NK-92 (cell line): ENCODE measurements around the gene ADSL.

Source experiments
- DNase-seq: peaks from one replicate; lab custom pipeline; 2025; ENCODE audit not compliant: unreplicated experiment; lab: John Stamatoyannopoulos, UW

Gene ADSL

DNA sequence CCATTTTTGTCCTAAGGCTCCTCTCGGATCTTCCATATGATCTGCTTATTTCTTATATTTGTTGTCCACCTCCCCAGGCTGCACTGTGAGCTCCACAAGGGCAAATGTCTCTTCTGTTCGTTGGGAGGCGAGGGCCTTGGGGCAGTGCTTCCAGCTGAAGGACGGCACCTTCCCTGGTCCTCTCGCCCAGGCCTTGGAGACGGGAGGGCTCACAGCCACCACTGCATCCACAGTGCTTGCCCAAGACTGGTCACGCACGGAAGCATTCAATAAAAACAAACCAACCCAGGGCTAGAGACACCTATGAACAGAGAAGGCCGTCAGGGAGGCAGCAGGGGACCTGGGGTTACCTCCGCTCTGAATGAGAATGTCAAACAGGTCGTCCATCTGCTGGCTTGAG, 70.3 kb downstream of the ADSL start:
- no peak for DNase-seq

DNA sequence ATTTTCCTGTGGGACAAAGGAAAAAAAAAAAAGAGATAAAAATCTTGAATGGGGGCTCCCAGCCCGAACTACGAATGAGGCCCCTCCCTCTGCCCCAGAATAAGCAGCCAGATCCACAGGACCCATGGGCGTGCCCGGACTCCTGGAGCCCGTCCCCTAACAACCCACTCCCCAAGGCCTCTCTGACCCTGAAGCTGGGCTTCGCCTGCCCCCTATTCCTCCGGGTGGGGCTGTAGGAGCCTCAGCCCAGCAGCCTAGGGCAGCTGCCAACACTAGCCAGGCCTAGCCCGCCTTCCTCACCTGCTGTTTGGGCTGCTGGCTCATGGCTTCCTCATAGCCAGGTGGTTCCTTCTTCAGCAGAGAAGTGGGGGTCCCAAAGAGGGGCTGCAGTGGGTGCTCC, 70.7 kb downstream of the ADSL start:
- no peak for DNase-seq

DNA sequence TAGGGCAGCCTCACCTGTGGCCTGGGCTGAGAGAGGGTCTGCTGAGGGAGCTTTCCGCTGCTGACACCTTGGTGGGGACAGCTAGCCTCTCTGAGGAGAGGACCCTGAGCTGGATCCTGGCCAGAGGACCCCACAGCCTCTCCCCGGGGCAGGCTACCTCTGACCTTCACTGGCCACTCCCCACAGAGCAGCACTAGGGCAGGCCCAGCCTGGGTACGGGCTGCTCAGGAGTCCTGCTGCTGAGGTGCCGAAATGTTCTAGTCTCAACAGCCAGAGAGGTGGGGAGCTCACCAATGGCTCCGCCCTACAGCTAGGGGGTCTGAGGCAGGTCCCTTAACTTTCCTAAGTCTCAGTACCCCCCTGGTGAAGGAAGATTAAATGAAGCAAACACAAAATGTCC, 71.6 kb downstream of the ADSL start:
- DNase-seq, result no peak

DNA sequence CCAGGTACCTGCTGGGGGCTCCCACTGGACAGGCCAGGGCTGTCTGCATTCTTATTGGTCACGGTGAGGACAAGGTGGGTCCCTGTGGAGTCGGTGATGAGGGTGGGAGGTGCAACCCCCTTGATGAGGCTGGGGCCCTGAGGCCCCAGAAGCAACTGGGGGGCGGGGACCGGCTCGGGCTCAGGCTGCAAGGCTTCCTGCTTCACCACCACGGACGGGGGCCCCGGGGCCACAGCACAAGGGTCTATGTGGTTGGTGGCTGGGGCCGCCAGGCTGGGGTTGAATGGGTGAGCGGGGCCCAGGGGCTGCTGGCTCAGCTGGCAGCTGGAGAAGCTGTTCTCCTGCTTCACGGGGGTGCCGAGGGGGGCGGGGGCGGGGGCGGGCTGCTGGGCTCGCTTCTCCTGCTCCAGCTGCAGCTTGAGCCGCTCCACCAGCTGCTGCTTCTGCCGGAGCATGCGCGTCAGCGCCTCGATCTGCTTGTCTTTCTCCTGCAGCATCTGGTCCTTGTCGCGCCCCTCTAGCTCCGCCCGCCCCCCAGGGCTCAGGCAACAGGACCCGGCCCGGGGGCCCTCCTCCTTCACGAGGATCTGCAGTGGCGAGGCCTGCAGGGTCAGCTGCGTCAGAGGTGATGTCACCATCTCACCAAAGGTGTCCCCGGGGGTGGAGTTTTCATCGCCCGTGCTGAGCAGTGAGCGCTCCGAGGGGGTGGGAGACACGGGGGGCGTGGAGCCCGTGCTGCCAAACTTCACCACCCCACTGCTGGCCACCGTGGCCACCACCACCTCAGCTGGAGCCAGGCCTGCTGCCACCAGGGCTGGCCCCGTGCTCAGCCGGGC, 72.3 kb downstream of the ADSL start:
- no peak for DNase-seq

DNA sequence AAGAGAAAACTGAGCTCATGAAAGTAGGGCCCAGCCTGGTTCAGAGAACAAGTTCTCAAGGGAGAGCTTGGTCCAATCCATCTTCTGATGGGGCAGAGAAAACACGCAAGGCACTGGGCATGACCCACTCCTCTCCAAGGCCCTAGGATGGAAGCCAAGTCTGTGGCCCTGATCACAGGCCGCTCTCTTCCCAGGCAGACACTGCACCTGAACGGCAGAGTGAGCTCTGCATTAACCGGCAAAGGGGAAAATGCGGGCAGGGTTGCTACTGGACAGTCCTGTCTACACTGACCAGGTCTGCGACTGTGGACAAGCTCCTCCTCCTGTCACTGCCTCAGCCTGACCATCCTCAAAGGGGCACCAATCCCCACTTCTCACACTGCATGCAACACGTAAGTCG, 73.4 kb downstream of the ADSL start:
- DNase-seq, result no peak

DNA sequence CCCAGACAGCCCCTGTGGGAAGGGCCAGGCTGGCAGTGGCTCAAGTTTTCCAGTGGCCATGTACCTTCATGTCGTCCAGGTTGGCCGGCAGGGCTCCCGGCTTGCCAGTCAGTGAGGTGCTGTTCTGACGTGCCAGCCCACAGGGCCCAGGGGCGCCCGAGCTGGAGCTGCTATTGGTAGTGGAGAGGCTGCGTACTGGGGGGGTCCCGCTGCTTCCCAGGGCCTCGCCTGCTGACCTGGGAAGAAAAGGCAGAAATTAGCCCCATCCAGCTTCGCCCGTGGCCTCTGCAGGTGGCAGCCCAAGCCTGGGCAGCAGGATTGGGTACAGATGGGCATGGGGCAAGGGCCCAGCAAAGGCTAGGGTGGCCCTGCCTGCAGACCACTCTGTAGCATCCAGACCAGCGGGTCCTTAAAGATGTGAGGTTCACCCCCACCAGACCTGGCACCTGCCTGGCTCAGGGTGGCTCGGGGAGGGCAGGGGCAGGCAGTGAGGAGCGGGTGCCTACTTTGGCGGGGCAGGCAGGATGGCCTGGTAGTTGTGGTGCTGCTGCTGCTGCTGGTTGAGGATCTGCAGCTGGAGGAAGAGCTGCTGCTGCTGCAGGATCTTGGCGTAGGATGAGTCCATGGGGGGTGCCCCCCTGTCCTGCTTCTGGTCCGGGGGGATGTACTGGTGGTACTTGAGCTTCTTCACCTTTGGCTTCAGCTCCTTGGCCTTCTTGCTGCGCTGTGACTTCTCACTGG, 74.2 kb downstream of the ADSL start:
- DNase-seq, result no peak

DNA sequence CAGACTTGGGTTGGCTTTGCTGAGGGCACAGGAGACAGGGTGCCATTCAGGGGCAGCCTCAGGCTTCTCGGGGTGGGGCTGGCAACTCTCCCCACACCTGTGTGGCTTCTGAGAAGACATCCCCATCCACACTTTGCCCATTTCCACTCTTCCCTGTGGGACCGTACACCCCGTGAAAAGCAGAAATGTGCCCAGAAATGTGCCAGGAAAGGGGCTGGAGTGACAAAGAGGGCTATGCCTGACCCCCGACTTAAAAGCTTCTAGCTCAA, 74.7 kb downstream of the ADSL start:
- no peak for DNase-seq

DNA sequence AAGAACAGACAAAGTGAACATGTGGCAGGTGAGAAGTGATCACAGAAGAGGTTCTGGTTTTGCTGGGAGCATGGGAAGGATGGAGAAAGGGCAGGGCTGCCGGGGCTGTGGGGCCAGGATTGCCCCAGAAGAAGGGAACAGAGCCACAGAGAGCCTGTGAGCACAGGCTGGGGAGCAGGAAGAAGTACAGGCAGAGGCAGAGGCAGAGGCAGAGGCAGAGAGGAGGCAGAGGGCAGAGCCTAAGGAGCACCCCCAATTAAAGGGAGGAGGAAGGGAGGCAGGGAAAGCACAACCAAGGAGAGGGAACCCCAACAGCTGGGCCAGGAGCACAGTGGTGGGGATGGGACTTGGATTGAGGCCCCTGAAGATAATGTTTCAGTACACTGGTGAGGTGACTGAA, 75.6 kb downstream of the ADSL start:
- DNase-seq, result no peak

DNA sequence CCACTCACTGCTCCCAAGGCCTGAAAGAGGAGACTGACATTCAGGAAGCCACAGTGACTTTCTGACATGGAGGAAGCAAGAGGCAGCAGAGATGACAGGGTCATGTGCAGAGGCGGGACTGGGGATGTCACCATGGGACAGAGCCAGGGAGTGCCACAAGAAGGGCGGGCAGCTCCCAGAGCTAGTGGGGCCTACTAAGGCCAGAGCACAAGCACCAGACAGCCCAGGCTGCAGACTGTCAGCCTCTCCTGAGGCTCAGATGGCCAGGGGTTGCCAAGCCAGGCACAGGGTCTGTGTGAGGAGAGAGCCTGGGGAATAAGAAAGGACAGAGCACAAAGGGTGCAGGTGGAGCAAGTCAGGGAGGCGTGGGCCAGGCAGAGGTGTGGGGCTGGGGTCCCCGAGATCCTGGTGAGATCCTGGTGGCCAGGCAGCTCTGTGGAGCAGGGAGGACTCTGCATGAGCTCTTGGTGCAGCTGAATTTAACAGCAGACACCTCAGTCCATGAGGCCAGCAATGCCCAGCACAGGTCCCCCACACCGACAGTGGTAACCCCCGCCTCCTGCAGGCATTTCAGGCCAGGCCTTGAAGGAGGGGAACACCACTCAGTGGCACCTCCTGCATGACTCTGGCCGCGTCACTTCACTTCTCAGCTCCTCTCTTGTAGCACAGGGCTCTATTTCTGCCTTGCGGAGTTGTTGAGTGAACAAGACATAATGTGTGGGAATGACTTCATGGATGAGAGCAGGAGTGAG, 76.4 kb downstream of the ADSL start:
- DNase-seq, result no peak

DNA sequence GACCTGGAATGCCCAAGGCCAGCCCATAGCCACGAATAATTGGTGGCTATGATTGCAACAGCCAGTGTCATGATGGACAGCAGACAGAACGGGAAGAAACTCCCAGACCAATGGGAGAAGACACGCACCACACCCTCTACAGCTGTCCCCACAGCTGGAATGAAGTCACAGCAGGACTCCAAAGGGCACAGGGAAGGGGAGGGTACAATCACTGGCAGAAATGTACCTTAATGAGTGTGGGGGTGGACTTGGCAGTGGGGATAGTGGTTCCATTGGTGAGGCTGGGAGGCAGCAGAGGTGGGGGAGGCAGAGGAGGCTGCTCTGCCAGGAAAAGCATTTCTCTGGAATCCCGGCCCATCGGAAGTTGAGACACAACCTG, 77.0 kb downstream of the ADSL start:
- DNase-seq, result no peak

DNA sequence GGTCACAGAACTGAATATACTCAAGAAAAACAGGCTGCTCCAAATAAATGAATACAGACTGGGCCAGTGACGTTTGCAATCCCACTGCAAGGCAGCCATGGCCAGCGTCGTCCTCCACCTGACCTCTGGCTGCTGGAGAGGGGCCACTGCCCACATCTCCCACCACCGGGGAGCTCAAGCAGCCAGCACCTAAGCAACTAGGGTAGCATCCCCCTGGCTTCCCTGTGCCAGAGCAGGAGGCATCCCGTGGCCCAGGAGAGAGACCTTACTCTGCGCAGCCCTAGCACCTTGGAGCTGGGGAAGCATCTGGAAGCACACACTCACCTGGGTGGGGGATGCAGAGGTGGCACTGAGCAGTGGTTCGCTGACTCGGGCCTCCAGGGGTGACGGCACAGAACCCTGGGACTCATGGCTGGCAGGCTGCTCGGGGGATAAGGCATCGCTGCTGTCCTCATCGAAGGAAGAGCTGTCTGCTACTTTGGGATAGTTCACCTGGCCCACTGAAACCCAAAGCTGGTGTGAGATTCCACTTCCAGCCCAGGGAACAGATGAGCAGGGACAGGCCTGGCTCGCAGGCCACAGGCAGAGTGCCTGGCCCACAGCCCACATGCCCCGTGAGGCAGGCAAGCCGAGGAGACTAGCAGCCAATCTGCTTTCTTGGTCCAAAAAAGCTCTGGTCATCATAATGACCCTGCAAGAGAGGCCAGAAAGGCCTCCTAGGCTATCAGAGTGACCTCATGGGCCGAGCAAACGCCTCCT, 77.8 kb downstream of the ADSL start:
- DNase-seq, result no peak

DNA sequence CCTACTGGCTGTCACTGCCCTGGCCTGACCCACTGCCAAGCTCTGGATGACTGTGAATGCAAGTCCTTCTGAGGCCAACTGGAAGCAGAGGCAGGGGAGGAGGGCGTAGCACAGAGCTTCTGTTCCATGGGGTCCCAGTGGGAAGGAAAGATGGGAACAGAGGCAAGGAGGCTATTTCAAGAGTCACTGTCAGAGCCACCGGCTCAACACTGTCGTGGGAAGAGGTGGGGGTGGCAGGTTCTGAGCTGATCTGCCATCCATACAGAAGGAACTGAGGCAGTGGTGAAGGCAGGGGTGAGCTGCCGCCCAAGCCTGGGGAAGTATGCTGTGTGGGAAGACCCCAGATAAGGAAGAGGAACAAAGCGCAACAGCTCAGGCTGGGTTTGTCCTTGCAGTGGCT, 78.8 kb downstream of the ADSL start:
- DNase-seq, result no peak

DNA sequence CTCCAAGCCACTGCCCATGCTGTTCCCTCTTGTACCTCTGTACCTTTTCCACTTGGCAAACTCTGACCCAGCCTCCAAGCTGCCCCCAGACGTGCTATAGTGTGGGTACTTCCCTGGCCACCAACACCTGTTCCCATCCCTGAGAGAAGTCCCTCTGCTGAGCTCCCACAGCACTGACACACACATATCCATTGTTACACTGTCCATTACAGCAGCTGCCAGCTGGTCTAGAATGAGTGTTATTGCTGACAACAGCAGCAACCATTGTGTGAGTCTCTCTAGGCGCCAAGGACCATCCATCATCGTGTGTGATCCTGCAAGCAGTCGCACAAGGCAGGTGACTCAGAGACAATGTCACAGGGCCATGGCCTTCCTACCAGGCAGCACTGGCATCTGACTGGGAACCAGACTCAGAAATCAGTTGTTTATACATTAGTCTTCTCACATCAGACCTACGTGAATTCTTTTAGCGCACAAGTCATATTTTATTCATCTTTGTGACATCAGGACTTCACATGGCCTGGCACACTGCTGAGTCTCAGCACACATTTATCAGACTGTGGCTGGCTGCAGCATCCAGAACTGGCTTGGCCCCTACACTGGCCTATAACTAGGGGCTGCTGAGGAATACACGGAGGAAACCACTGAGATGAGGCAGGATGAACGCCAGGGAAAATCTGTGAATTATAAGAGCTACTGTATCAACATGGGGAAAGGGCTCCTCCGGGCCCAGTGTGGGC, 80.5 kb downstream of the ADSL start:
- DNase-seq, result no peak

DNA sequence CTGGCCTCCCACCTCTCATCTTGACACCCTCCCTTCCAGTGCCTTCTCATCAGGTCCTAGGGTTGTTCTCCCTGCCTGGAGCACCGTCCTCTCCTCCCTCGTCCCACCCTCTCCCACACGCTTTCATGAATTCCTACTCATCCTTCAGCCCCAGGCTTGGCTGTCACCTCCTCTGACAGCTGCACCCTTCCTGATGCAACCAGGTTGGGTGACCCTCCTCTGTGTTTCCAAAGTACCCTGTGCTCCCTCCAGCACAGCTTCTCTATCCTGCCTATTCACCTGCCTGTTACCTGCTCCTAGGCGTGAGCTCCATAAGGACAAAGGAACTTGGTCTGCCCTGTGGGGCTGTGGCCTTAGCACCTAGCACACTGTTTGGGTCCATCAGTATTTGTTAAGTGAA, 82.5 kb downstream of the ADSL start:
- DNase-seq, result no peak

DNA sequence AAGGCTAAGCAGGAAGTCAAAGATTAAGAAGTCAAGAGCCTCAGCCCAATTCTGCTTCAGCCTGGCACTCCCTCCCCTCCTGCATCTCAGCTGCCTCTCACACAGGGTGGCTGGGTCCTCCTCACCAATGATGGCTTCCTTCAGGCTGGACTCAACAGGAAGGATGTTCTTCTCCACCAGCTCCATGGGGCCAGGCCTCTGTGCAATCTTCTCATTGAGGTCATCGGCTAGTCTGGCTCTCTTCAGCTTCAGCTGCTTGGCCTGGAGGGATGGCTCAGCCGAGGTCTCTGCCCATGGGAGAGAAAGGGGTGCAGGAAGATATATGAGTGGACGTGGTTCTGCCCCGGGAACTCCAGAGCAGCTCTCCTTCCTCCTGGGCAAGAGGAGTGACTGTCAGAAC, 83.2 kb downstream of the ADSL start:
- no peak for DNase-seq

DNA sequence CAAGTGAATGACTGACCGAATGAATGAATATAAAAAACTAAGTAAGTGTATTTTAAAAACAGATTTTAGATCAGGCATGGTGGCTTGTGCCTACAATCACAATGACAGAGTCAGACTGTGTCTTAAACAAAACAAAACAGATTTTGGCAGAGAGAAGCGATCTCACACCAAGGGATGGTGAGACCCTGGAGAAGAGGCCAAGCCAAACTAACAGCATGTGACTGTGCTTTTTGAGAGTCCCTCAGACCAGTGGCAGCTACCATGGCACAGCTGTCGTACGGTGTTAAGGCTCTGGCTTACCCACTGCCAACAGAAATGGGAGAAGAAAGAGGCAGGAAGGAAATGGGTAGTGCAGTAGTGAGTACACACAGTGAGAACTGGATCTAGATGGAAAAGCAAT, 84.7 kb downstream of the ADSL start:
- DNase-seq, result no peak

DNA sequence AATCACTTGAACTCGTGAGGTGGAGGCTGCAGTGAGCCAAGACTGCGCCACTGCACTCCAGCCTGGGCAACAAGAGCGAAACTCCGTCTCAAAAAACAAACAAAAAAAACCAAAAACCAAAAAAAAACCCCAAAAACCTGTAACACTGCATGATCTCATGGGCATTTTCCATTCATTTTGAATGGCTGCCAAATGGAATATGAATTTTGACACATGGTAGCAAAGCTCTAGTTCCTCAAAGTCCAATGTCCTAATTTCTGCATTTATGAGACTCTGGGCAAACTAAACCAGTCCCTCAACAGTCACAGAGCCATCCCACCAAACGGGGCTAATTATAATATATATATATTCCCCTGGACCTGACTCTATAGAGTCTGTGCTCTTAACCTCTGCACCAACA, 85.9 kb downstream of the ADSL start:
- no peak for DNase-seq

DNA sequence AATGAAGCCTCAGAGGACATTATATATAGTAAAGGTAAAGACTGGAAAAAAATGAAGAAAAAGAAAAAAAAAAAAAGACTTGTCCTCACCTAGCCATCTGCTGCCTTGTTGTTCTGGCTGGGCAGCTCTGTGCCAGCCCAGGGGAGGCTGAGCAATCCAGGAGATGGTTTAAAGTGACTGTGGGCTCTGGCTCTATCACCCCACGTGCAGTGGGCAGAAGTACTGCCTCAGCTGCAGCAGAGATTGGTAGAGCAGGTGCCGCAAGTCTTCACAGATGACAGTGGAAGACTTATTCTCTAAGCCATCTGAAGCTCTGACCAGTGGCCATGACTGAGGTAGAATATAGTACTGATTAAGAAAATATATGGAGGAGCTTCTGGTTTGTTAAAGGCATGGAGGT, 86.3 kb downstream of the ADSL start:
- no peak for DNase-seq

DNA sequence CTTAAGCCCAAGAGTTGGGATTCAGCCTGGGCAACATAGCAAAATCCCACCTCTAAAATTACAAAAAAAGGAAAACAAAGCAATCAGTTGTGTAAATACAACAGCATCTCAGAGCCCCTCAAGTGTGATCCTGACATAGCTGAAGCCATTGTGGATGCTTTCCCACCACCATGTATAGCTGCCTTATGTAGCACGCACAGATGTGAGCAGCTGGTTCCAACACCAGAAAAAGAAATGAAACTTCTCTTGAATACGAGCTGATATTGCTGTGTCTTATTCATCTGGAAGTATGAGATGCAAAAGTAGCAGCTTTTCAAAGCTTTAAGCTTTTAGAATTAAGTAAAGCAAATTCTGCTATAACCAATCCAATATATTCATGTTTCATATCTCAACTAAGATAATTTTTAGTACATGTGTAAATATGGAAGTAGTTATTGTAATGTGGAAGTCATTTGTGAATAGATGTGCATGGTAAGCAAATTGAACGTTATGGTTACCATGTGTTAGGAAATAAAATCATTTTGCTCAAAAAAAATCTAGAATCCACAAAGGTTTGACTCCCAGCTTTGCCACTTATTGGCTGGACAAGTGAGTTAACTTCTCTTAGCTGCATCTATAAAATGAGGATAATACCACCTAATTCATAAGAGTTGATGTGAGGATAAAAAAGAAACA, 87.3 kb downstream of the ADSL start:
- no peak for DNase-seq

DNA sequence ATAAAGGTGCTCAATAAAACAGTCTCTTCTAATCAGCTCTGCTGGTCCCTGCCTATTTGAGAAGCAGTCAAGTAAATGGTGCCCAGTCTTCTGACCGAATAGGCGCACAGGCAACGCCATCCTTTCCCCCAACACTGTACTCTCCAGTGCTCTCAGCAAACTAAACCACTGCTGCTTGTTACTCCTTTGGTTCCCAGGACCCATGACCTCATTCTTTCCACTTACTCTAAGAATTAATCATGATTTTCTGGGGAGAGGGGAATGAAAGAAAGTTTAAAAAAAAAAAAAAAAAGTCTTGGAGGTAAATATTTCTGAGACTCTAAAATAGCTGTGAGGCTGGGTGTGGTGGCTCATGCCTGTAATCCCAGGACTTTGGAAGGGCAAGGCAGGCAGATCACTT, 87.8 kb downstream of the ADSL start:
- no peak for DNase-seq
